ENCODE data around the gene ADGRB3. TPM values are rescaled to one million over a fixed set of nuclear protein-coding genes. Genes with fewer than 3 reads are reported as not detected.

Gene ADGRB3
- polyA plus RNA-seq, 1 of the 3 experiments (the other 2 are of a cell fraction) = 0.12 TPM

- TF ChIP-seq JUND (IDR thresholded peaks at IDR 0.05) (no peak), RFX5 (IDR thresholded peaks at IDR 0.05; ENCODE audit: low read length) (no peak)
- TF ChIP-seq, protein P1, sequence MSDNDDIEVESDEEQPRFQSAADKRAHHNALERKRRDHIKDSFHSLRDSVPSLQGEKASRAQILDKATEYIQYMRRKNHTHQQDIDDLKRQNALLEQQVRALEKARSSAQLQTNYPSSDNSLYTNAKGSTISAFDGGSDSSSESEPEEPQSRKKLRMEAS (IDR thresholded peaks at IDR 0.05; ENCODE audit: low read depth) = no peak
- Histone ChIP-seq H3F3A (replicated peaks; ENCODE audit: insufficient read depth) (no peaks in the 10 kb centered on the region), H3K4me2 (no peak overlapping the region), H4K20me1 (ENCODE audit: insufficient read depth) (no peaks in the 10 kb centered on the region), H3K9ac (no peak overlapping the region), H3K27me3 (ENCODE audit: insufficient read depth) (no peaks in the 10 kb centered on the region), H3K36me3 (replicated peaks in 1 of 2; ENCODE audit: control insufficient read depth in 1 of 2, insufficient read depth in 2 of 2, low read length in 1 of 2) (no peaks in the 10 kb centered on the region), H3K4me1 (ENCODE audit: control insufficient read depth in 1 of 2, insufficient read depth in 2 of 2, low read depth in 1 of 2, low read length in 1 of 2) (peaks cover 0 to 3% of the 10 kb centered on the region in 2 experiments; a peak in 1 of 4 replicates), H3K27ac (ENCODE audit: low read depth in 2 of 2, low read length in 1 of 2) (no peak overlapping the region), H3K79me2 (ENCODE audit: insufficient read depth) (no peaks in the 10 kb centered on the region), H3K9me2 (no peaks in the 10 kb centered on the region), H2AFZ (ENCODE audit: low read depth) (no peak overlapping the region), H3K9me3 (no peaks in the 10 kb centered on the region), H3K4me3 (ENCODE audit: low read depth in 2 of 2, low read length in 1 of 2) (no peak overlapping the region)
- 54% methylated on average over 4 of the region's 4 CpGs for WGBS (ENCODE audit: low lambda C conversion rate)
- CTCF ChIA-PET = no interaction called here
- no peak for DNase-seq
- POLR2A ChIA-PET = no interaction called here
Measured at GRCh38 chr6:69084746-69085335, 449.8 kb downstream of the ADGRB3 start.

DNA sequence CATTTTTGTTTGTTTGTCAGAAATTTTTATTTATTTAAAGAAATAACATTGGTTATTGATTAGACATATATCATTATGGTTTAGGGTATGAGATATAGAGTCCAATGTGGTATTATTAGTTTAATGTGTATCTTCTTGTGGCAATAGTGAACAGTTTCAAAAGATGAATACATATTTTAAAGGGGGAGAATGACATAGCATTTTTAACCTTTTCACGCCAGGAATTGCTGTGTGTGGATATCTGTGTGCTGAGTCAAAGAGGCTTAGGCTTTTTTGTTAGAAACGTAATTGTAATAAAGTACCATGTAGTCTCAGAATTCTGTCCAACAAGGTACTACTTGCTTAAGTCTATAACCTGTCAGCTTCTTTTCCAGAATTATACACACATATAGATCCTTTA lies 451.6 kb downstream of the ADGRB3 start:
- POLR2A ChIA-PET = no interaction called here
- WGBS (ENCODE audit: low lambda C conversion rate) = 63% methylated on average over 2 of the region's 2 CpGs
- DNase-seq = no peak

DNA sequence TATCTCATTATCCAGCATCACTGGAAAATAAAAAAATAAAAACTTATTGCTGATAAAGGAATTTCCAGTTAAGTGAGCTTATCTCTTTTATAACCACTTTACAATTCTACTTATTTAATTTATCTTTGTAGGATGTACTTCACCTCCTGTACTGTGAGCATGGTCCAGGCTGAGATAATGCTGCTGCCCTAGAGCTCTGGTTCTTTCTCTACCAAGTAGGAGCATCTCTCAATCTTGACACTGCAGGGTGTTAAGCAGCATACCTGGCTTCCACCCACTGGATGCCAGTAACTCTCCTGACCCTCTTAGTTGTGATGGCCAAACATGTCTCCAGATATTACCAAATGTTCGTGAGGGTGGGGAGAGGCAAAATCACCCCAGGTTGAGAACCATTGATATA lies 454.5 kb downstream of the ADGRB3 start:
- Histone ChIP-seq H2AFZ (ENCODE audit: low read depth) (no peak overlapping the region), H3K9me3 (no peaks in the 10 kb centered on the region), H3K27ac (ENCODE audit: low read depth in 2 of 2, low read length in 1 of 2) (peak overlapping the region in 1 of 2 experiments; percentile 9; a peak in 2 of 4 replicates), H3K27me3 (ENCODE audit: insufficient read depth) (no peaks in the 10 kb centered on the region), H3K36me3 (replicated peaks in 1 of 2; ENCODE audit: control insufficient read depth in 1 of 2, insufficient read depth in 2 of 2, low read length in 1 of 2) (no peaks in the 10 kb centered on the region), H3K9ac (no peak overlapping the region), H3F3A (replicated peaks; ENCODE audit: insufficient read depth) (no peaks in the 10 kb centered on the region), H3K79me2 (ENCODE audit: insufficient read depth) (no peaks in the 10 kb centered on the region), H3K4me2 (no peak overlapping the region), H3K4me3 (ENCODE audit: low read depth in 2 of 2, low read length in 1 of 2) (no peak overlapping the region), H3K9me2 (no peaks in the 10 kb centered on the region), H3K4me1 (ENCODE audit: control insufficient read depth in 1 of 2, insufficient read depth in 2 of 2, low read depth in 1 of 2, low read length in 1 of 2) (peaks cover 0 to 3% of the 10 kb centered on the region in 2 experiments; a peak in 1 of 4 replicates), H4K20me1 (ENCODE audit: insufficient read depth) (no peaks in the 10 kb centered on the region)
- WGBS (ENCODE audit: low lambda C conversion rate) = 46% methylated on average over 1 of the region's 1 CpG
- TF ChIP-seq CHD2 (IDR thresholded peaks at IDR 0.05; ENCODE audit: low read length, partially characterized antibody) (no peak), MEF2A (IDR thresholded peaks at IDR 0.05; ENCODE audit: borderline replicate concordance, low read depth) (no peak), GATA2 (CRISPR knock-in tag; IDR thresholded peaks at IDR 0.05) (no peak), ELF1 (IDR thresholded peaks at IDR 0.05) (no peak), JUND (IDR thresholded peaks at IDR 0.05) (no peak), FOXJ3 (CRISPR knock-in tag; IDR thresholded peaks at IDR 0.05) (no peak), TAF1 (IDR thresholded peaks at IDR 0.05; ENCODE audit: borderline replicate concordance, low read depth, low read length) (no peak), ZBTB33 (IDR thresholded peaks at IDR 0.05; ENCODE audit: borderline replicate concordance, low read depth) (no peak), POLR2AphosphoS5 (IDR thresholded peaks at IDR 0.05; ENCODE audit: low read depth, low read length) (no peak), MXI1 (IDR thresholded peaks at IDR 0.05; ENCODE audit: low read depth, low read length) (no peak)
- TF ChIP-seq, protein P2, sequence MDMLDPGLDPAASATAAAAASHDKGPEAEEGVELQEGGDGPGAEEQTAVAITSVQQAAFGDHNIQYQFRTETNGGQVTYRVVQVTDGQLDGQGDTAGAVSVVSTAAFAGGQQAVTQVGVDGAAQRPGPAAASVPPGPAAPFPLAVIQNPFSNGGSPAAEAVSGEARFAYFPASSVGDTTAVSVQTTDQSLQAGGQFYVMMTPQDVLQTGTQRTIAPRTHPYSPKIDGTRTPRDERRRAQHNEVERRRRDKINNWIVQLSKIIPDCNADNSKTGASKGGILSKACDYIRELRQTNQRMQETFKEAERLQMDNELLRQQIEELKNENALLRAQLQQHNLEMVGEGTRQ (IDR thresholded peaks at IDR 0.05; ENCODE audit: borderline replicate concordance, low read depth, low read length) = no peak
- TF ChIP-seq, protein P3, sequence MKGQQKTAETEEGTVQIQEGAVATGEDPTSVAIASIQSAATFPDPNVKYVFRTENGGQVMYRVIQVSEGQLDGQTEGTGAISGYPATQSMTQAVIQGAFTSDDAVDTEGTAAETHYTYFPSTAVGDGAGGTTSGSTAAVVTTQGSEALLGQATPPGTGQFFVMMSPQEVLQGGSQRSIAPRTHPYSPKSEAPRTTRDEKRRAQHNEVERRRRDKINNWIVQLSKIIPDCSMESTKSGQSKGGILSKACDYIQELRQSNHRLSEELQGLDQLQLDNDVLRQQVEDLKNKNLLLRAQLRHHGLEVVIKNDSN (IDR thresholded peaks at IDR 0.05; ENCODE audit: borderline replicate concordance, low read depth) = no peak
- POLR2A ChIA-PET = no interaction called here
- CTCF ChIA-PET = no interaction called here
- no peak for DNase-seq

More for the DNA sequence above, 451.6 kb downstream of the ADGRB3 start:
- CTCF ChIA-PET = no interaction called here
- Histone ChIP-seq H3K4me2 (no peak overlapping the region), H3K4me1 (ENCODE audit: control insufficient read depth in 1 of 2, insufficient read depth in 2 of 2, low read depth in 1 of 2, low read length in 1 of 2) (peaks cover 0 to 3% of the 10 kb centered on the region in 2 experiments; a peak in 1 of 4 replicates), H3K36me3 (replicated peaks in 1 of 2; ENCODE audit: control insufficient read depth in 1 of 2, insufficient read depth in 2 of 2, low read length in 1 of 2) (no peaks in the 10 kb centered on the region), H3K27ac (ENCODE audit: low read depth in 2 of 2, low read length in 1 of 2) (no peak overlapping the region), H3K27me3 (ENCODE audit: insufficient read depth) (no peaks in the 10 kb centered on the region), H2AFZ (ENCODE audit: low read depth) (no peak overlapping the region), H3K9ac (no peak overlapping the region), H4K20me1 (ENCODE audit: insufficient read depth) (no peaks in the 10 kb centered on the region), H3K9me3 (no peaks in the 10 kb centered on the region), H3K79me2 (ENCODE audit: insufficient read depth) (no peaks in the 10 kb centered on the region), H3K4me3 (ENCODE audit: low read depth in 2 of 2, low read length in 1 of 2) (no peak overlapping the region), H3F3A (replicated peaks; ENCODE audit: insufficient read depth) (no peaks in the 10 kb centered on the region), H3K9me2 (no peaks in the 10 kb centered on the region)
- TF ChIP-seq CHD2 (IDR thresholded peaks at IDR 0.05; ENCODE audit: low read length, partially characterized antibody) (no peak), MXI1 (IDR thresholded peaks at IDR 0.05; ENCODE audit: low read depth, low read length) (no peak), SIN3A (IDR thresholded peaks at IDR 0.05; ENCODE audit: borderline replicate concordance, low read depth, low read length) (no peak)
